ENCODE results near the gene METRNL.

DNA sequence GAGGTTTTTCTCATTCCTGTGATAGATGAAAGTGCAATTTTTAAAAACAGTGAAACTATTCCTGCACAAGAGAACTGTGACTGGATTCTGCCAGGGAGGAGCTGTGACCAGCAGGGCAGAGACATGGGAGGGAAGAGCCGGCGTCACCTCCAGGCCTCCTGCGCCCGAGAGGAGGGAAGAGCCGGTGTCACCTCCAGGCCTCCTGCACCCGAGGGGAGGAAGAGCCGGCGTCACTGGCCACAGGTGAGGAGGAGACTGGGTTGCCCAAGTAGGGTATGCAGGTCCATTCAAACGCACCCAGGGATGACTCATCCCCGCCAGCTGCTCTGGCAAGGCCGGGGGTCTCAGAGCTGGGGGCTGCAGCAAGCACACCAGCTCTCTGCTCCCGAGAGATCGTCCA lies 56.7 kb downstream of the METRNL start:
- TF ChIP-seq TAF1 (IDR thresholded peaks at IDR 0.05; ENCODE audit: borderline replicate concordance, insufficient read depth, low read length) (no peak), POLR2AphosphoS5 (IDR thresholded peaks at IDR 0.05; ENCODE audit: low read depth, low read length) (no peak), SIN3A (IDR thresholded peaks at IDR 0.05; ENCODE audit: borderline replicate concordance, insufficient read depth, low read length) (no peak)
- TF ChIP-seq, protein P1, sequence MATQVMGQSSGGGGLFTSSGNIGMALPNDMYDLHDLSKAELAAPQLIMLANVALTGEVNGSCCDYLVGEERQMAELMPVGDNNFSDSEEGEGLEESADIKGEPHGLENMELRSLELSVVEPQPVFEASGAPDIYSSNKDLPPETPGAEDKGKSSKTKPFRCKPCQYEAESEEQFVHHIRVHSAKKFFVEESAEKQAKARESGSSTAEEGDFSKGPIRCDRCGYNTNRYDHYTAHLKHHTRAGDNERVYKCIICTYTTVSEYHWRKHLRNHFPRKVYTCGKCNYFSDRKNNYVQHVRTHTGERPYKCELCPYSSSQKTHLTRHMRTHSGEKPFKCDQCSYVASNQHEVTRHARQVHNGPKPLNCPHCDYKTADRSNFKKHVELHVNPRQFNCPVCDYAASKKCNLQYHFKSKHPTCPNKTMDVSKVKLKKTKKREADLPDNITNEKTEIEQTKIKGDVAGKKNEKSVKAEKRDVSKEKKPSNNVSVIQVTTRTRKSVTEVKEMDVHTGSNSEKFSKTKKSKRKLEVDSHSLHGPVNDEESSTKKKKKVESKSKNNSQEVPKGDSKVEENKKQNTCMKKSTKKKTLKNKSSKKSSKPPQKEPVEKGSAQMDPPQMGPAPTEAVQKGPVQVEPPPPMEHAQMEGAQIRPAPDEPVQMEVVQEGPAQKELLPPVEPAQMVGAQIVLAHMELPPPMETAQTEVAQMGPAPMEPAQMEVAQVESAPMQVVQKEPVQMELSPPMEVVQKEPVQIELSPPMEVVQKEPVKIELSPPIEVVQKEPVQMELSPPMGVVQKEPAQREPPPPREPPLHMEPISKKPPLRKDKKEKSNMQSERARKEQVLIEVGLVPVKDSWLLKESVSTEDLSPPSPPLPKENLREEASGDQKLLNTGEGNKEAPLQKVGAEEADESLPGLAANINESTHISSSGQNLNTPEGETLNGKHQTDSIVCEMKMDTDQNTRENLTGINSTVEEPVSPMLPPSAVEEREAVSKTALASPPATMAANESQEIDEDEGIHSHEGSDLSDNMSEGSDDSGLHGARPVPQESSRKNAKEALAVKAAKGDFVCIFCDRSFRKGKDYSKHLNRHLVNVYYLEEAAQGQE (IDR thresholded peaks at IDR 0.05; ENCODE audit: insufficient read depth in 1 of 2, low read depth in 2 of 2, low read length in 2 of 2) = no peak
